HFF-Myc (cell line): ENCODE results near the gene ERGIC2.

ENCODE experiments used
- DNase-seq: peaks from one replicate; pipeline ENCODE4 v3.0.0-alpha.2; 2011; ENCODE audit warnings: low read depth; ENCODE audit errors: extremely low read depth
- H3K4me3 ChIP-seq: replicated peaks from 2 replicates; pipeline ENCODE4 v1.5.1; 2011; ENCODE audit warnings: low read depth, mild to moderate bottlenecking, control low read depth, low read length
- CTCF ChIP-seq: IDR thresholded peaks from 2 replicates; pipeline ENCODE4 v1.5.1; 2012; ENCODE audit warnings: mild to moderate bottlenecking, low read depth, low read length, control low read depth; ENCODE audit errors: missing control alignments

ERGIC2 gene

GRCh38 chr12:29380536-29381523 is at the start of gene ERGIC2:
Gene ERGIC2, minus strand, starts transcription at chr12:29381172. Its CDS starts 9,539 bp downstream, at chr12:29371633.
- TF ChIP-seq CTCF = no peak
- peak within 1 kb of the TSS; percentile 68 for H3K4me3 ChIP-seq
- peak; percentile 100 for DNase-seq

GRCh38 chr12:29430716-29431044 is 49.7 kb upstream of the ERGIC2 start:
- H3K4me3 ChIP-seq = no peak overlapping the region
- no peak for TF ChIP-seq CTCF
- no peak for DNase-seq

GRCh38 chr12:29429999-29430715 is 49.2 kb upstream of the ERGIC2 start:
- TF ChIP-seq CTCF = no peak
- H3K4me3 ChIP-seq = no peak overlapping the region
- no peak for DNase-seq

- H3K4me3 ChIP-seq = no peak overlapping the region
- peak; percentile 7 for DNase-seq
- no peak for TF ChIP-seq CTCF
Measured at GRCh38 chr12:29428633-29429032, 47.7 kb upstream of the ERGIC2 start.

- TF ChIP-seq CTCF = no peak
- H3K4me3 ChIP-seq = no peak overlapping the region
- DNase-seq = no peak
Measured at GRCh38 chr12:29427964-29428363, 47.0 kb upstream of the ERGIC2 start.

- DNase-seq = no peak
- no peak overlapping the region for H3K4me3 ChIP-seq
- TF ChIP-seq CTCF = no peak
Measured at GRCh38 chr12:29426498-29426897, 45.5 kb upstream of the ERGIC2 start.
